H4 (cell line): Measurements from ENCODE around the gene IFIT2. TPM values are rescaled to one million over a fixed set of nuclear protein-coding genes. Genes with fewer than 3 reads are reported as not detected.
"Not testable (repeated sequence)": the region's sequence is repeated elsewhere in the genome, so short reads cannot be mapped to it uniquely, and the experiment has no call there.

Experiments used
- DNase-seq: peaks from one replicate; pipeline ENCODE4 v3.0.0-alpha.2; 2015; ENCODE audit warnings: low spot score
- total RNA-seq: library from RNA; depleted of rRNA; stranded (reverse); fragments of >200 nt; shearing (Covaris generic); gene quantifications from 2 replicates; pipeline ENCODE4 v1.2.3, GENCODE V29; 2014; rRNA removed

IFIT2 gene, protein sequence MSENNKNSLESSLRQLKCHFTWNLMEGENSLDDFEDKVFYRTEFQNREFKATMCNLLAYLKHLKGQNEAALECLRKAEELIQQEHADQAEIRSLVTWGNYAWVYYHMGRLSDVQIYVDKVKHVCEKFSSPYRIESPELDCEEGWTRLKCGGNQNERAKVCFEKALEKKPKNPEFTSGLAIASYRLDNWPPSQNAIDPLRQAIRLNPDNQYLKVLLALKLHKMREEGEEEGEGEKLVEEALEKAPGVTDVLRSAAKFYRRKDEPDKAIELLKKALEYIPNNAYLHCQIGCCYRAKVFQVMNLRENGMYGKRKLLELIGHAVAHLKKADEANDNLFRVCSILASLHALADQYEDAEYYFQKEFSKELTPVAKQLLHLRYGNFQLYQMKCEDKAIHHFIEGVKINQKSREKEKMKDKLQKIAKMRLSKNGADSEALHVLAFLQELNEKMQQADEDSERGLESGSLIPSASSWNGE
- 3.9 and 4.0 TPM in 2 replicates for total RNA-seq

DNA sequence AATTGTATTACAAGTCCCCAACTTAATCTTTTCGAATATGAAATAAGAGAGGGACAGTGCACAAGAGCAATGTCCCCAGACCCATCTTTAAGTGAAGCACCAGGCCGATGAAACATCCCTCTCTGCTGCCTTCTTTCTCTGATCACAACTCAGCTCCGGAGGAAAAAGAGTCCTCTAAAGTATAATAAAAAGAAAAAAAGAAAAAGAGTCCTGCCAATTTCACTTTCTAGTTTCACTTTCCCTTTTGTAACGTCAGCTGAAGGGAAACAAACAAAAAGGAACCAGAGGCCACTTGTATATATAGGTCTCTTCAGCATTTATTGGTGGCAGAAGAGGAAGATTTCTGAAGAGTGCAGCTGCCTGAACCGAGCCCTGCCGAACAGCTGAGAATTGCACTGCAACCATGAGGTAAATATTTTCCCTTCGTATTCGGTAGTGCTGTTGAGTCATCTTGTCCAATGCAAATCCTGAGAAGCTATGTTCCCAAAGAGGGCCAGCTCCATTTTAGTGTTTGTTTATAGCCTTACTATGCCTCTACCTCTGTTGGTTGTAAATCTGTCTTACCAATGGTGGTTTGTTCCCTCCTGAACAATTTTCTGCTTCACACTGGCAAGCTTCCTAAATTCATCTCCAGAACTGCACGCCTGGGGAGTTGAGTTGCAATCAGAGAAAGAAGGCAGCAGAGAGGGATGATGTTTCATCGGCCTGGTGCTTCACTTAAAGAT, at the start of gene IFIT2:
Gene IFIT2 (plus strand): TSS at position 326 of the 725 bp plus-strand sequence. CDS start 78 bp downstream, at position 404.
- DNase-seq, result peak; percentile 57

DNA sequence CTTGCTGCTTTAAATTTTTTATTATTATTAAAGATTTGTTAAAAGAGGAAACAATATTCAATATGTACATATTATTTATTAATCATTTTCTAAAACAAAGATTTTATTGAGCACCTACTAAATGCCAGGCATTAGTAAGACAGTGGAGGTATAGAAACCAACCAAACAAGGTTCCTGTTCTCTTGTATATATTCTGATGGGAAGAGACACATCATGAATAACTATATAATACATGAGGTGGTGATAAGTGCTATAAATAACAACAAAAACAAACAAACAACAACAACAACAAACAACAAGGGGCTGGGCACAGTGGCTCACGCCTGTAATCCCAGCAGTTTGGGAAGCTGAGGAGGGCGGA, 49.6 kb upstream of the IFIT2 start:
- no peak for DNase-seq

DNA sequence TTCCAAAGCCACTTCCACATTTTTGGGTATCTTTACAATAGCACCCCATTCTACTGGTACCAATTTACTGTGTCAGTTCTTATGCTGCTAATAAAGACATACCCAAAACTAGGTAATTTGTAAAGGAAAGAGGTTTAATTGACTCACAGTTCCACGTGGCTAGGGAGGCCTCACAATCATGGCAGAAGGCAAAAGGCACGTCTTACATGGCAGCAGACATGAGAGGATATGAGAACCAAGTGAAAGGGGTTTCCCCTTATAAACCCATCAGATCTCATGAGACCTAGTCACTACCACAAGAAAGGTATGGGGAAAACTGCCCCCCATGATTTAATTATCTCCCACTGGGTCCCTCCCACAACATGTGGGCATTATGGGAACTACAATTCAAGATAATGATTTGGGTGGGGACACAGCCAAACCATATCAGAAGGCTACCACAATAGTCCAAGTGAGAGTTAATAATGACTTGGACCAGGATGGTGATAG, 46.7 kb upstream of the IFIT2 start:
- DNase-seq, result not testable (repeated sequence)

DNA sequence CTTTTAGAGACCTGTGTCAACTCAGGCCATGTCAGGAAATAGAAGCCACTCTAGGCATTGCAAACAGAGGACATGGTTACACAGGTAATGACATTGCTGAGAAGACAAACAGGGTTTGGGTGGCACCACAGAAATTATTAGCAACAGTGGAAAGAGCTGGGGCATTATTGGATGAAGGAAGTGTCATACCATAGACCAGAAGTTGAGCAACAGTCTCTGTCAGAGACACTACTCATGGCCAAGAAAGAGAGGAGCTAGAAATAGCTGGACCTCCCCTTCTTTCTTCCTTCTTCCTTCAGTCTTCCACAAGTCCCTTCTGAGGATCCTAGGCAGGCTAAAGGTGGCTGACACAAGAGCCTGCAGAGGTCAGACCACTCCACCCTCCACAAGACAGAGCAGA, 46.1 kb upstream of the IFIT2 start:
- DNase-seq, result no peak

DNA sequence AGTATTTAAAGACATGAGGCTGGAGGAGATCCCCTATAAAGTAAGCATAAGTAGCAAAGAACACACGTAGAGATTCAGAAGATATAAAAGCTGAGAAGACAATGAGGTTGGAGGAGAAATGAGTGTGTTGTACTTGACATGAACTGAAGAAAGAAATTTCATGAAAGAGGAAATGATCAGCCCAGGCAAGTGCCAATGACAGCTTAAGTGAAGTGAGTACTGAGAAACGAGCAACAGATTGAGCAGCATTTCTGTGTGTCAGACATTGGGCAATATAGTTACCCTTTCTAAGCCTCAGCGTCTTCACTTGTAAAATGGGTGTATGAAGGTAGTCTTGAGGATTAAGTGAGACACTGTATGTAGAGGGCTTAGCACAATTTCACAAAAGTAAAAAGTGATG, 45.5 kb upstream of the IFIT2 start:
- no peak for DNase-seq

DNA sequence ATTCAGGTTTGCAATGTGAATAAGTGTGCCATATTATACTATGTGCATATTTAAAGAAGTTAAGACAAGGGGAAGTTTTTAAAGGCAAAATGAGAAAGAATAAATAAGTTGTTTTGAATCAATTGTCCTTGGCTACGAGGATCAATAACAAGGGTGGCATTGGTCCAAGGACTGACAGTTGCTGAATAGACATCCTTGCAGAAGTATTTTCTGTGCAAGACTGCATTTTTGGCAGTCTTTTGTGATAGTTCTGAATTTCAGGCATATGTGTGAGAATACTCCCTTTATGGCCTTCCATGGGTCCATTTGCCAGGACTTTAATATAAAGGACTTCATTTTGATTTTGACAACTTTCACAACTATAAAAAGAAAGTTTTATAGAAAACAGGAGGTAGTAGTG, 44.9 kb upstream of the IFIT2 start:
- no peak for DNase-seq

DNA sequence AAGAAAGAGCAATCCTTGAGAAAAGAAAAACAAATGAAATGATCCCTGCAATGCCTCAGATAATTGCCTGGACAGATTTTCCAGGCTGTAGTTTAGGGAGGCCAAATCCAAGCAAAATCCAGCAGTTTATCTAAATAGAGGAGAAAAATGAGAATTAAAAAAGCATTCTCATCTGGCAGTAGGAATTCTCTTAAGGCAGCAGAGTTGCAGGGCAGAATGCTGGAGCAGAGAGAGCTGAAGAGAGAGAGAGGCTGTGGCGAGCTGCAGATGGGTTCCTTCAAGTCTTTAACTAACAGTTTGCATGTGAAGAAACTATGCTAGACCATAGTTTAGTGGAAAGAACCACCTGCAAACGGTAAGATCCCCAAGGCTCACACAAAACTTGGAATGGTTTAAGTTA, 44.3 kb upstream of the IFIT2 start:
- no peak for DNase-seq

DNA sequence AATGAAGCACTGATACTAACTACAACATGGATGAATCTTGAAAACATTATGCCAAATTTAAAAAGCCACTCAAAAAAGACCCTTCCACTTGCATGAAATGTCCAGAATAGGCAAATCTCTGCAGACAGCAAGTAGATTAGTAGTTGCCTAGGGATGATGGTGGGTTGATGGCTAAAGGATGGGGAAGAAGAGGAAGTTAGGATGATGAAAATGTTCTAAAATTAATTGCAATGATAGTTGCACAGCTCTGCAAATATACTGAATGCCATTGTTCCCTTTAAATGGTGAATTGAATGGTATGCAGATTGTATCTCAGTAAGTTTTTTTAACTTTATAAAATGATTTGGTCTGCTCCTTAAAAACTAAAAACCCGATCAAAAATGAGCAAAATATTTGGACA, 43.0 kb upstream of the IFIT2 start:
- DNase-seq, result no peak

DNA sequence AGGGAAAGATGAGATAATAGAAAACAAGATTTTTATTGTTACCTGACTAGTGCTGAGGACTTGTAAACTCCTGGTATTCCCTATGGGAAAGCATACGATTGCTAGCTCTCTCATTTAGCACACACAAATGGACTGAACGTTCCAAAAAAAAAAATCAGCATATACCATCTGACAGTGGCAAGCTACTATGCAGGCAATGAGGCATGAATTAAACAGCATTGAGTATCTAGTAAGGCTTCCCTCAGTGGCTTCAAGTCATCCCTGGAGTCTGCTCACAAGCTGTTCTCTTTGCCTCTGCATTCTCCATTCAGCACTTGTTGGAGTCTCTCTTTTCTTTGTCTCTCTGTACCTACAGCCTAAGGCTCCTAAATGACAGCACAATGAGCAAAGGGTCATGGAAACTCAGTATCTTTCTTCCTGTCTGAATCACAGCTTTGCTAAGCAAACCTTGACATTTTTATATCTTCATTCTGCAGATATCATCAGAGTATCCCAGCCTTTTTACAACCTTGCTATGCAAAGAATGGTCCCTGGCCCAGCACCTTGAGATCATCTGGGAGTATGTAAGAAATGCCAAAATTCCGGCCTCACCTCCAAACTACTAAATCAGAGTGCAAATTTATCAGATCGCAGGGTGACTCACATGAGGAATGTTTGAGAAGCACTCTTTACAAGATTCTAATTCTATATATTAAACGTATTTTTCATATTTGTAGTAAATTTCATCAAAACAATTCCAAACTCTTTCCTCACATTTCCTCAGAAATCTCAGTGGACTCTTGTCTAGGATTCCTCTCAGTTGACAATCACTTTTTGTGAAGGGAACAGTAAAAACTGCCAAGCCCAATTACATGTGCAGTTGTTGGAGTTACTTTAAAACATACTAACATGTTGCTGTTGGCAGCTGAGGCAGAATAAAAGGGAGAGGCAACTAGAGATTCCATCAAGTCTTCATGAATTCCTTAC, 39.5 kb upstream of the IFIT2 start:
- DNase-seq, result no peak

DNA sequence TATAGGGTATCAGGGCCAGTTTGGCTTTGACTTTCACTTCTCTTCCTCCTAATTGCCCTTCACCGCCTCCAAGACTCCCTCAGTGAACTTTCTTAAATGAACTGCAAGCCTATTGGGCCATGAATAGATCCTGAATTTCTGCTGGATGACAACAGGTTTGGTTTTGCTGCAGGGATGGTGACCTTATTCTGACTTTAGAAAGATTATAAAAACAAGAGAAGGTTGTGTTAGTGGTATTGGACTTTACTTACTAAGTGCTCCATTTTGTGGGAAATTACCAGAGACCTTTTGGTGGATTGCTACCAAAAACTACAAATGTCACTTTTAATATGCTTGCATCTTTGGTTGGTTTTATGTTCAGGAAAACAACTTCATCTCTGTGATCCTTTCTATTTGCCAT, 38.8 kb upstream of the IFIT2 start:
- no peak for DNase-seq

DNA sequence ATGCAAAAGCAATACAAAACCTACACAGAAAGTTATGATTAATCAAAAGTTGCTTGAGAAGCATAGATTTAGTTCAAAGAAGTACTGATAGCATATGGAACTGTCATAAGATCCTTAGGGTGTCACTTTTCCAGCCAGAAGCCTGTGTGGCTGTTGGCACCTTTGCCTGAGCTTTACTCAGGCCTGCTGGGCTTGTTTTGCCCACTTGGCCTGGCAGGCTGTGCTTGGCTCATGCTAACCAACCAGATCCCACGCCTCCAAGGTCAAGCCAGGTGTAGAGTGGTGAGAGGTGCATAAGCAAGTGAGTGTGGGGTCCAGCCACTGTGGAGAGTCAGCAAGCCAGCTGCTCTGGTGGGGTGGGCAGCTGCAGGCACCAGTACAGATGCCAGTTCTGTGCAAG, 38.3 kb upstream of the IFIT2 start:
- no peak for DNase-seq

DNA sequence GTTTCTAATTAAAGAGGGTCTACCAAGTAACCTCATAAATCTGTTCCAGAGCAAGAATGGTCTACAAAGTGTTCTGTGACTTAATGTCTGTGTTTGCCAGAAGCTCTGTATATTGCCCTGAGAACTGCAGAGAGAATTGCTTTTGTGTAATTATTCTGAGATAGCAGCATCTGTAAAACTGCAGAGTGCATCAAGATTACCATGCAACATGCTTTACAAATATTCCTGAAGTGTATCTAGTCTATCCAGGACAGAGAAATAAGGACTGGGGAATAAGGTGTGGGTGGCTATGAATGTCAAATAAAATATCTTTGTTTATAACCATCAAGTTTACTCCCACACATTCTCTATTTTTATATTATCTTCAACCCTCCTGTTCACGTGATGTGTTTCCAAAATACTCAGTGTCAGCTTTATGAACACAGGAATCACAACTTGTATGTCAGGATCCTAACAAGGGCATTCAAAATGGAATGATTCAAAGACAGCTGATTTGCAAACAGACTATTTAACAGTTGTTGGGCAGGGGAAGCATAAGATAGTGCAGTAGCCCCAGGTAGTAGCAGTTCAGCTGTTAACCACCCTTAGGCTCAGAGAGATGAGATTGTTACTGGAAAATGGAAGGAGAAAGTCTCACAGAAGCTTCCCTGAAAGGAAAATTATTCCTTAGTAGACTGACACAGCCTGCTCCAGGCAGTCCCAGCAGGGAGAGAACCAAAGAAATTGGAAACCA, 35.0 kb upstream of the IFIT2 start:
- DNase-seq, result no peak

DNA sequence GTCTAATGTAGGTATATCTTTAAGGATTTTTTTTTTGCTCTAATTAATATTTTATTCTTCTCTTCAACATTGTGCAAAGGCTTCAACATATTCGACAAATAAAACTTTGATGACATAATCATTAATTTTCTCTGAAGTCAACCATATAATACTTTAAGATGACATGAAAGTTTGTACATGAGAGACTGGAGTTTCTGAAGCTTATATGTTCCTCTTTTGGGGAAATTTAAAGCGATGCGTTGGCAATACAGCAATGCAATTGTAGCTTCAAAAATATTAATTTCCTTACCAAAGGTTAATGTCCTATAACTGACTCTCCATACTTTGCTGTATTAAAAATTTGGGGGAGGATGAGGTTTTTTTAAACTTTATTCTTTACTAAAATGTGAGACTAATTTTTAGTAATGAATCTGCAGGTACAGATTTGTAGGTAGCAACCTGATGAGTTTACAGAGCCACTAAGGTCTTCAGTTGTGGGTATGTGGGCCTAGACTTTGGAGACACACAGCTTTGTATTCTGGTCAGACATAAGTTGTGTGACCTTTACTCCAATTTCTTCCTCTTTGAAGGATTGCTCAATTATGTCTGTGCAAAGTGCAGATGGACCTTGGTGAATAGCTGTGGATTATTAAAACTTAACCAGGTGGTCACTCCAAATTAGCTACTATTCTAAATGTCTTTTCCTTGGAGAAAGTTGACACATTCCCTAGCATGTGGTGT, 32.3 kb upstream of the IFIT2 start:
- no peak for DNase-seq

DNA sequence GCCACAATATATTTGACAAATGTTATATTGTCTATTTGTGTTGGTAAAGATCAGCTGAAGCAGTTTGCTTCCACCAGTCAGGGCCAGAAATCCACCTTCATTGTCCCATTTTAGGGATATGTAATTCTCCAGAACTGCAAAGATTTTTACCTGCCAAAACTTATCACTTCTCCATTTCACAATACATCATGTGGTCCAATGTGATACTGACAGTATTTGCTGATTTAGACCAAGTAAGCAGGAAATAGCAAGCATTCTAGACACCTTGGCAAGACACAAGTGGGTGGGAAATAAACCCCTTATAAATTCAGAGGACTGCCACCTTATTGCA, 31.7 kb upstream of the IFIT2 start:
- no peak for DNase-seq

DNA sequence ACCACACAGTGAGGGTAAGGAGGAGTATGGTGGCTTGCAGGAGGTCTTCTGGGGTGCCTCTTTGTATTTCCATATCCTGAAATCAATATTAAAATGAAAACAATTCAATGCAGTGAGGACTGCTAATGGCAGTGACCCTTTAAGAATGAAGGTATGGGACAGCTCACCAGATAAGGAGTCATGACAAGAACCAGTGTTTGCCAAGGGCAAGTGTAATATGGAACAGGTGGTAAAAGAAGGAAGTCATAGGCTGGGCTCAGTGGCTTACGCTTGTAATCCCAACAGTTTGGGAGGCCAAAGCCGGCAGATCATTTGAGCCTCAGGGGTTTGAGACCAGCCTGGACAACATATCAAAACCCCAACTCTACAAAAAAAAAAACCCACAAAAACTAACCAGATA, 30.3 kb upstream of the IFIT2 start:
- no peak for DNase-seq

DNA sequence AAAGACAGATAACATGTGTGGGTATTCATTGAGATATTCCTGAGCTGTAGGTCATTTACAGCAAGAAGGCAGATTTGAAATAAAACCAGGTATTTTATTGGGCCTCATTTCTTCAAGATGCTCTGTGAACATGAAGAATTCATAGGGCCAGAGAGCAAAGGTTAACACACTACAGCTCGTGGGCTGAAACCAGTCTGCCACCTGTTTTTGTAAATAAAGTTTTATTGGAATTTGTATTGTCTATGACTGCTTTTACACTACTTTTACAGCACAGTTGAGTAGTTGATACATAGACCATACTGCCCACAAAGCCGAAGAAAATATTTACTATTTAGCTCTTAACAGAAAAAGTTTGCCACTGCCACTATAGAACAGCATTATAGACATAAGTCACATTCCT, 28.2 kb upstream of the IFIT2 start:
- no peak for DNase-seq

DNA sequence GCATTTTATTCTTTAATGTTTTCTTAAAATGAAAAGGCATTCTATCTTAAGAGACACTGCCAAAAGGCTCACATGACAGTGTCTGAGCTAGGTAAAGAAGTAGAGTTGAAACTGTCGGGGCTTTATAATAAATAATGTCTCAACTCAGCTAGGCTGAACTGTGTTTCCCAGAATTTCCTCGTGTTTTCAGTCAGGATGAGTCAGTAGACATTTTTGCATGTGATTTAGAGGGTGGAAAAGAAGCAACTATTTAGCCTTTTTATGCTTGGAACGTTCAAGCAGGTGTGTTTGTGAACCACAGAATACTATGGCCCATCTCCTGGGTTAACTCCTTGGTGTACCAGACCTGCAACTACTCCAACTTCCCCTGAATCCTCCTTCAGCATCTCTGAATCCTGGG, 26.9 kb upstream of the IFIT2 start:
- DNase-seq, result no peak

DNA sequence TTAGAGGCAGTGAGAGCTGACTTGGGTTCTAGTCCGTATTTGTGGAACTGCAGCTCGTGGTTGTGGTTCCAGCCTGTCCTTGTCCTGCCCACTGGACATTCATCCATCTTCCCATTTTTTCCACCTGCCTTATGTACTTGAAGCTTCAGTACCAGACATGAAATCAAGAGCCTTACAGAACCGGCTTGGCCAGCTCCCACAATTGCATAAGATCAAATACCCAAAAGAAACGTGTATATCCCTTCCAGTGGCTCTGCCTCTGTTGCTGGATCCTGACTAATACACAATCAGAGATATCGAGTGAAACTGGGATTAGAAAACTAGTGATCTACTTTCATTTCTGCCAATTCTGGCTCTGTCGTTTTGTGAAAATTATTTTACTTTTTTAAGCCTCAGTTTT, 26.5 kb upstream of the IFIT2 start:
- DNase-seq, result no peak

DNA sequence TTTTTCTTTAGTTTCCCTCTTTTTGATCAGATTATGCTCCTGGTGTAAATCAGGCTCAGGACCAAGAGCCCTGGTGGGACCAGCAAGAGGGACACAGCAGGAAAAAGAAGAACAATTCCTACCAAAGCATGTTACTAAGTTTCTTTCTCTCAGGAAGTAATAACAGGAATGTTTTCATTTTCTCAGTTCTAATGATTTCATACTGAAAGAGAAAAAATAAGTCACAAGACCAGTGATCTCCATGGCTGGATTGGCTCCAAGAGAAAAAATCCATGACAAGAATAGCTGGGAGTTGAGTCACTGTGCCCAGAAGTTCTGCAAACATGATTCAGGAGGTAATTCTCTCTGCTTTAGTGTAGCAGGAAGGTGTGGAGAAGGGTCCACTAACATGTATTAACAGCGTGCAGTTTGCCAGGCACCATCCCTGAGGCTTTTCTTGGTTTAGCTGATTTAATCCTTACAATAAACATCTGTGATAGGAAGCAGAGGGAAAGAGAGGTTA, 23.8 kb upstream of the IFIT2 start:
- peak; percentile 96 for DNase-seq

DNA sequence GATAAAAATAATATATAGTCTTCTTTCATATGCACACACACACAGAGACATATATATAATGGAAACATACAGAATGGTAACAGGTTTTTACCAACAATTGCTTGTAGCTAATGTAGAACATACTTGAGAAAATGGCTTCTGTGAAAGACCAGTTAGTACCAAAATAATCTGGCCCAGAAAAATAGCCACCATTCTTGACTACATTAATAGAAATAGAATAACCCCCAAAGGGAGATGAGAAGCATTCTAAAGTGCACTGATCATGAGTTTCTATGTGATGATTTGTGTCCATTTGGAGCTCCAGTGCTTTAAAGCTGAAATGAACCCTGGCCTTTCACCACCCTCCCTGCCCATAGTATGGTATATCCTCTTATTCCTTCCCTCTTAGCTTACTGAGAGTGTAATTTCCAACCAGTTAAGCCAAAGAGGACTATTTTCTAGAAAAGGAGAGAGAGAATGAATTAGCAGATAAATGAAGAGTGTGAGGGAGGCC, 22.9 kb upstream of the IFIT2 start:
- DNase-seq, result no peak
